Transverse colon (tissue), 4 donors: ENCODE results near the gene PHLDA3. TPM values are rescaled to one million over a fixed set of nuclear protein-coding genes. Genes with fewer than 3 reads are reported as not detected.

ENCODE experiments used
- DNase-seq: peaks from one replicate; pipeline ENCODE4 v3.0.0-alpha.2; 2019
- H3K27ac ChIP-seq, 4 donors: fragments of 200-600 bp; sonication (generic); 2 replicates each; pipeline ENCODE4 v1.5.1; 2016 to 2018; ENCODE audit warnings: inconsistent platforms in 4 of 4
- H3K27me3 ChIP-seq: fragments of 200-600 bp; sonication (generic); 2 replicates; pipeline ENCODE4 v1.5.1; 2017; ENCODE audit warnings: inconsistent platforms
- H3K36me3 ChIP-seq, 4 donors: fragments of 200-600 bp; sonication (generic); 2 replicates each; pipeline ENCODE4 v1.5.1; 2017 to 2019; ENCODE audit warnings: inconsistent platforms in 4 of 4
- H3K4me1 ChIP-seq, 4 donors: fragments of 200-600 bp; sonication (generic); 2 replicates each; pipeline ENCODE4 v1.5.1; 2017 to 2020; ENCODE audit warnings: inconsistent platforms in 4 of 4
- H3K4me3 ChIP-seq, 4 donors: fragments of 200-600 bp; sonication (generic); 1 replicate in 1 of 4; 2 replicates in 3 of 4; pipeline versions ENCODE4 v1.5.1 to v1.6.1; 2017 to 2019; ENCODE audit warnings: inconsistent platforms in 4 of 4
- H3K9me3 ChIP-seq, 2 donors: fragments of 200-600 bp; sonication (generic); 2 replicates each; pipeline ENCODE4 v1.5.1; 2017 to 2019; ENCODE audit warnings: inconsistent platforms in 2 of 2
- EP300 ChIP-seq: sonication (generic); formaldehyde crosslinking; IDR thresholded peaks from one replicate; pipeline ENCODE4 v1.6.1; 2017; ENCODE audit warnings: antibody characterized with exemption, low read depth
- POLR2A ChIP-seq: fragments of 450-650 bp; IDR thresholded peaks from one replicate; pipeline ENCODE4 v1.6.1; 2016; ENCODE audit warnings: antibody characterized with exemption, mild to moderate bottlenecking, moderate library complexity
- POLR2AphosphoS5 ChIP-seq, 3 donors: sonication (generic); formaldehyde crosslinking; IDR thresholded peaks; one replicate each; pipeline ENCODE4 v1.6.1; 2016; ENCODE audit warnings: antibody characterized with exemption in 3 of 3
- WGBS, 2 donors: methylation state at CpG; one replicate each; pipeline ENCODE4 v1.1.5; 2018; ENCODE audit warnings: low coverage in 1 of 2; 5-methylcytosine and 5-hydroxymethylcytosine counted together
- in situ Hi-C, 4 donors: fragments of 200-750 bp; cut with MboI; loops; one replicate each; pipeline versions ENCODE4 v1.15.0 to v1.15.1; 2017; ENCODE audit warnings: low sequenced_read_pairs in 3 of 4, low pct_ligation_motif_present in 1 of 4, low pct_unique_long_range_greater_than_20kb in 1 of 4
- intact Hi-C: fragments of 100-400 bp; cut with DNase I; formaldehyde crosslinking; loops from one replicate; pipeline ENCODE4 v1.15.1; 2023; ENCODE audit warnings: low total_unique reads
- total RNA-seq, 4 donors: library from RNA; depleted of rRNA; stranded (reverse); fragments of >200 nt; gene quantifications; one replicate each; pipeline ENCODE4 v1.1.0, GENCODE V29; 2016
- TF ChIP-seq, protein P1 (sequence below), 5 experiments: fragments of 200-600 bp in 3 of 5; fragments of 450-650 bp in 2 of 5; sonication (generic) in 3 of 5; IDR thresholded peaks; 1 replicate in 2 of 5; 2 replicates in 3 of 5; pipeline ENCODE4 v1.5.1; 2016 to 2017; ENCODE audit warnings: antibody characterized with exemption in 5 of 5, inconsistent platforms in 3 of 5, mild to moderate bottlenecking in 2 of 5, moderate library complexity in 1 of 5

The PHLDA3 gene
- total RNA-seq, 4 donors from 2014 or later: 19.4 to 47.6 (median 31.5) TPM

DNA sequence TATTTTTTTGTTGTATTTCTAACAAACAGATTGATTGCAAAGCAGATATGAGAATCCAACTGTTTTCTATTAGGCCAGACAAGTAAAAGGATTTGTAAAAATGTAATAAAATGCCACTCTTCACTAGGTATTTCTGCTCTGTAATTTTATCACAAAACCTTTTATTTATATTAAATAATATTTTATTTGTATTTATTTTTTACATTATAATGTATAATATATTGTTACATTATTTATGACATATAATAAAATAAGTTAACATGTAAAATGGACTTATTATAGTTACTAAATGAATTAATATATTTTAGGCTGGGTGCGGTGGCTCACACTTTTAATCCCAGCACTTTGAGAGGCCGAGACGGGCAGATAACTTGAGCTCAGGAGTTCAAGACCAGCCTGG lies 34.7 kb downstream of the PHLDA3 start:
- peaks cover 0 to 10% (median 8%) of the 10 kb centered on the region in 4 donors for H3K4me1 ChIP-seq
- in situ Hi-C loops: no loop called here
- intact Hi-C loops: no loop called here
- WGBS, 2 donors: 83% methylated on average over 3 of the region's 3 CpGs; no CpG with 5 or more reads in 1 of the 2 donors
- H3K27ac ChIP-seq: no peak overlapping the region
- no peak for DNase-seq
- TF ChIP-seq POLR2AphosphoS5 (IDR thresholded peaks at IDR 0.05) (no peak), EP300 (no peak), POLR2A (no peak)
- TF ChIP-seq, protein P1, sequence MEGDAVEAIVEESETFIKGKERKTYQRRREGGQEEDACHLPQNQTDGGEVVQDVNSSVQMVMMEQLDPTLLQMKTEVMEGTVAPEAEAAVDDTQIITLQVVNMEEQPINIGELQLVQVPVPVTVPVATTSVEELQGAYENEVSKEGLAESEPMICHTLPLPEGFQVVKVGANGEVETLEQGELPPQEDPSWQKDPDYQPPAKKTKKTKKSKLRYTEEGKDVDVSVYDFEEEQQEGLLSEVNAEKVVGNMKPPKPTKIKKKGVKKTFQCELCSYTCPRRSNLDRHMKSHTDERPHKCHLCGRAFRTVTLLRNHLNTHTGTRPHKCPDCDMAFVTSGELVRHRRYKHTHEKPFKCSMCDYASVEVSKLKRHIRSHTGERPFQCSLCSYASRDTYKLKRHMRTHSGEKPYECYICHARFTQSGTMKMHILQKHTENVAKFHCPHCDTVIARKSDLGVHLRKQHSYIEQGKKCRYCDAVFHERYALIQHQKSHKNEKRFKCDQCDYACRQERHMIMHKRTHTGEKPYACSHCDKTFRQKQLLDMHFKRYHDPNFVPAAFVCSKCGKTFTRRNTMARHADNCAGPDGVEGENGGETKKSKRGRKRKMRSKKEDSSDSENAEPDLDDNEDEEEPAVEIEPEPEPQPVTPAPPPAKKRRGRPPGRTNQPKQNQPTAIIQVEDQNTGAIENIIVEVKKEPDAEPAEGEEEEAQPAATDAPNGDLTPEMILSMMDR (IDR thresholded peaks at IDR 0.05): no peak
- H3K36me3 ChIP-seq: no peaks in the 10 kb centered on the region
- H3K9me3 ChIP-seq: no peaks in the 10 kb centered on the region
- H3K27me3 ChIP-seq: peaks cover 4% of the 10 kb centered on the region
- H3K4me3 ChIP-seq: no peak overlapping the region

DNA sequence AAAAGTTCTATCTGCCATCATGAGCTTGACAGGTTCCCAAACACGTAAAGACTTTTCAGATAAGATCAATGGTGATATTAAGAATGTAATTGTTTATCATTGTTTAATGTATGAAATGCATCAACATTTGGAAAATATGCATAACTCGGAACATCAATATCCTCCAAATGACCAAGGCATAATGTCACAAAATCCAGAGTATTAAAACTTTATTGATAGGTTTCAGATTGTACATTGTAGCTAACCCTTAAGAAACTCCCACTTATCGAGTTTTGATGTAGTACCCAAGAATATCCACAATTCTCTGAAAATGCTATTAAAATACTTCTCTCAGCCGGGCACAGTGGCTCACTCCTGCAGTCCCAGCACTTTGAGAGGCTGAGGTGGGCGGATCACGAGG lies 35.4 kb downstream of the PHLDA3 start:
- no peak for DNase-seq
- Histone ChIP-seq H3K9me3 (no peaks in the 10 kb centered on the region), H3K27ac (no peak overlapping the region), H3K36me3 (no peaks in the 10 kb centered on the region), H3K4me3 (no peak overlapping the region), H3K4me1 (peaks cover 0 to 10% (median 8%) of the 10 kb centered on the region in 4 donors), H3K27me3 (peaks cover 4% of the 10 kb centered on the region)
- TF ChIP-seq POLR2AphosphoS5 (IDR thresholded peaks at IDR 0.05) (no peak), EP300 (no peak), POLR2A (no peak)
- TF ChIP-seq, protein P1 (IDR thresholded peaks at IDR 0.05): no peak
- in situ Hi-C loops (no loop called here), intact Hi-C loops (no loop called here)
- 80 to 81% methylated on average over 6 of the region's 6 CpGs for WGBS, 2 donors

- peaks cover 4% of the 10 kb centered on the region for H3K27me3 ChIP-seq
- 84% methylated on average over 4 of the region's 4 CpGs; no CpG with 5 or more reads in 1 of the 2 donors for WGBS, 2 donors
- DNase-seq: no peak
- no peak for TF ChIP-seq POLR2AphosphoS5 (IDR thresholded peaks at IDR 0.05)
- no peak for TF ChIP-seq EP300
- no peak for TF ChIP-seq POLR2A
- H3K27ac ChIP-seq: no peak overlapping the region
- no peaks in the 10 kb centered on the region for H3K36me3 ChIP-seq
- H3K9me3 ChIP-seq: no peaks in the 10 kb centered on the region
- peaks cover 0 to 5% (median 3%) of the 10 kb centered on the region in 4 donors for H3K4me1 ChIP-seq
- H3K4me3 ChIP-seq: no peak overlapping the region
- intact Hi-C loops: no loop called here
- in situ Hi-C loops: no loop called here
These were observed 38.2 kb downstream of the PHLDA3 start for GRCh38 chr1:201430776-201431175.

GRCh38 chr1:201429736-201430501 lies 39.1 kb downstream of the PHLDA3 start:
- Histone ChIP-seq H3K36me3 (no peaks in the 10 kb centered on the region), H3K4me3 (no peak overlapping the region), H3K9me3 (no peaks in the 10 kb centered on the region), H3K27me3 (peaks cover 4% of the 10 kb centered on the region), H3K4me1 (no peaks in the 10 kb centered on the region), H3K27ac (no peak overlapping the region)
- in situ Hi-C loops (no loop called here), intact Hi-C loops (no loop called here)
- DNase-seq: no peak
- WGBS, 2 donors: 82 to 90% methylated on average over 4 to 18 of the region's 18 CpGs
- TF ChIP-seq EP300 (no peak), POLR2A (no peak), POLR2AphosphoS5 (IDR thresholded peaks at IDR 0.05) (no peak)
- TF ChIP-seq, protein P1 (IDR thresholded peaks at IDR 0.05): no peak
